HEK293T (cell line): ENCODE results near the gene DKKL1.

Source experiments
- CTCF ChIA-PET: fragments of 350-600 bp; formaldehyde crosslinking; extraction: SDS; loops from one replicate; lab custom pipeline; 2021; ENCODE audit warnings: antibody characterized with exemption, inconsistent platforms; lab: Yijun Ruan, JAX
- POLR2A ChIA-PET: fragments of 350-600 bp; formaldehyde crosslinking; extraction: SDS; loops from one replicate; lab custom pipeline; 2020; ENCODE audit warnings: antibody characterized with exemption, inconsistent platforms; lab: Yijun Ruan, JAX
- DNase-seq: peaks from one replicate; pipeline ENCODE4 v3.0.0; 2012; ENCODE audit warnings: mixed read lengths; ENCODE audit errors: extremely low spot score
- ARNT ChIP-seq: fragments of 450-650 bp; IDR thresholded peaks from 2 replicates; pipeline ENCODE4 v1.6.1; 2017; ENCODE audit warnings: mild to moderate bottlenecking
- BHLHE40 ChIP-seq: fragments of 450-650 bp; IDR thresholded peaks from 2 replicates; pipeline ENCODE4 v1.6.1; 2016; ENCODE audit warnings: mild to moderate bottlenecking, moderate library complexity, borderline replicate concordance
- CTBP1 ChIP-seq: fragments of 450-650 bp; IDR thresholded peaks from 2 replicates; pipeline ENCODE4 v1.6.1; 2016; ENCODE audit warnings: borderline replicate concordance
- ELF4 ChIP-seq: fragments of 450-650 bp; IDR thresholded peaks from 2 replicates; pipeline ENCODE4 v1.6.1; 2017; ENCODE audit warnings: antibody characterized with exemption
- FOXA1 ChIP-seq: fragments of 450-650 bp; IDR thresholded peaks from 2 replicates; pipeline ENCODE4 v1.6.1; 2016; ENCODE audit warnings: mild to moderate bottlenecking
- FOXK2 ChIP-seq: fragments of 450-650 bp; IDR thresholded peaks from 2 replicates; pipeline ENCODE4 v1.6.1; 2016; ENCODE audit warnings: mild to moderate bottlenecking
- FOXM1 ChIP-seq: fragments of 450-650 bp; IDR thresholded peaks from 2 replicates; pipeline ENCODE4 v1.6.1; 2017; ENCODE audit warnings: mild to moderate bottlenecking, borderline replicate concordance
- HDGF ChIP-seq: fragments of 450-650 bp; IDR thresholded peaks from 2 replicates; pipeline ENCODE4 v1.6.1; 2017; ENCODE audit warnings: antibody characterized with exemption, borderline replicate concordance
- L3MBTL2 ChIP-seq: fragments of 450-650 bp; conservative IDR thresholded peaks from 2 replicates; pipeline ENCODE4 v1.6.1; 2016; ENCODE audit warnings: mild to moderate bottlenecking
- LEF1 ChIP-seq: fragments of 450-650 bp; IDR thresholded peaks from 2 replicates; pipeline ENCODE4 v1.6.1; 2017; ENCODE audit warnings: mild to moderate bottlenecking, borderline replicate concordance
- NFRKB ChIP-seq: fragments of 450-650 bp; IDR thresholded peaks from 2 replicates; pipeline ENCODE4 v1.6.1; 2016; ENCODE audit warnings: mild to moderate bottlenecking, moderate library complexity
- PKNOX1 ChIP-seq: fragments of 450-650 bp; IDR thresholded peaks from 2 replicates; pipeline ENCODE4 v1.6.1; 2016
- SP1 ChIP-seq: fragments of 450-650 bp; IDR thresholded peaks from 2 replicates; pipeline ENCODE4 v1.6.1; 2017
- SUZ12 ChIP-seq: fragments of 450-650 bp; IDR thresholded peaks from 2 replicates; pipeline ENCODE4 v1.6.1; 2016; ENCODE audit warnings: mild to moderate bottlenecking
- TARDBP ChIP-seq: fragments of 450-650 bp; IDR thresholded peaks from 2 replicates; pipeline ENCODE4 v1.6.1; 2016
- ZNF384 ChIP-seq: fragments of 450-650 bp; IDR thresholded peaks from 2 replicates; pipeline ENCODE4 v1.6.1; 2016

The DKKL1 gene

GRCh38 chr19:49338691-49339300 lies 24.9 kb upstream of the DKKL1 start:
- DNase-seq = peak; percentile 55
- CTCF ChIA-PET = no interaction called here

GRCh38 chr19:49339301-49340068 lies 24.2 kb upstream of the DKKL1 start:
- TF ChIP-seq L3MBTL2 (no peak), LEF1 (no peak), TARDBP (no peak), PKNOX1 (no peak), SP1 (no peak), BHLHE40 (no peak), HDGF (no peak), FOXM1 (no peak), ELF4 (no peak), FOXK2 (no peak), CTBP1 (no peak), ZNF384 (no peak), SUZ12 (no peak)
- ChIA-PET POLR2A (interaction anchor here (1.2 kb wide), 1 partner anchor 12 kb away, joined by 3 read pairs; no protein-coding TSS in a partner anchor), CTCF (no interaction called here)
- DNase-seq = no peak

More at GRCh38 chr19:49338691-49339300, 24.9 kb upstream of the DKKL1 start:
- TF ChIP-seq L3MBTL2 (no peak), ELF4 (no peak), LEF1 (no peak), FOXA1 (no peak), CTBP1 (no peak), ZNF384 (no peak), SUZ12 (no peak), FOXM1 (no peak), PKNOX1 (no peak), SP1 (no peak), NFRKB (no peak), TARDBP (no peak), BHLHE40 (no peak), HDGF (no peak)
- POLR2A ChIA-PET = no interaction called here

GRCh38 chr19:49340069-49340864 lies 23.4 kb upstream of the DKKL1 start:
- CTCF ChIA-PET = no interaction called here
- peak; percentile 89 for DNase-seq
- POLR2A ChIA-PET = interaction anchor here (1.2 kb wide), 1 partner anchor 13 kb away, joined by 3 read pairs; no protein-coding TSS in a partner anchor
- peak; percentile 63 for TF ChIP-seq L3MBTL2
- TF ChIP-seq TARDBP = no peak

GRCh38 chr19:49340865-49341718 lies 22.6 kb upstream of the DKKL1 start:
- no peak for DNase-seq
- TF ChIP-seq ELF4 (no peak), BHLHE40 (no peak), FOXM1 (no peak), L3MBTL2 (no peak), PKNOX1 (no peak), NFRKB (no peak), ZNF384 (no peak), FOXA1 (no peak), HDGF (no peak), ARNT (no peak), TARDBP (no peak), SP1 (no peak), CTBP1 (no peak), LEF1 (no peak), SUZ12 (no peak), FOXK2 (no peak)
- ChIA-PET POLR2A (interaction anchor here (1.2 kb wide), 1 partner anchor 13 kb away, joined by 3 read pairs; no protein-coding TSS in a partner anchor), CTCF (no interaction called here)

GRCh38 chr19:49342291-49342721 lies 21.4 kb upstream of the DKKL1 start:
- DNase-seq = no peak
- no peak for TF ChIP-seq L3MBTL2
- TF ChIP-seq ARNT = no peak
- TF ChIP-seq FOXA1 = no peak
- TF ChIP-seq BHLHE40 = no peak
- TF ChIP-seq HDGF = no peak
- no peak for TF ChIP-seq SUZ12
- TF ChIP-seq NFRKB = no peak
- POLR2A ChIA-PET = no interaction called here
- CTCF ChIA-PET = no interaction called here
